Heart right ventricle (tissue), 16 donors: ENCODE measurements around the gene AGBL4. TPM values are rescaled to one million over a fixed set of nuclear protein-coding genes. Genes with fewer than 3 reads are reported as not detected.

Source experiments
- ATAC-seq, 8 donors: fragments of 200-7000 bp; cut with Tn5 transposase; one replicate each; pipeline ENCODE4 v1.9.1; 2020; ENCODE audit warnings: mild to moderate bottlenecking in 8 of 8, moderate library complexity in 8 of 8, moderate number of reproducible peaks in 1 of 8
- DNase-seq, 2 donors: peaks; one replicate each; pipeline ENCODE4 v3.0.0-alpha.2; 2020
- H3K27ac ChIP-seq, 10 donors: fragments of 200-600 bp; sonication (generic) in 2 of 10; one replicate each; pipeline versions ENCODE4 v1.5.0 to v1.8.0; 2020 to 2022; ENCODE audit warnings: mild to moderate bottlenecking in 3 of 10
- H3K27me3 ChIP-seq, 7 donors: fragments of 200-600 bp; one replicate each; pipeline ENCODE4 v1.8.0; 2021 to 2022; ENCODE audit warnings: mild to moderate bottlenecking in 2 of 7
- H3K36me3 ChIP-seq, 9 donors: fragments of 200-600 bp; sonication (generic) in 1 of 9; one replicate each; pipeline versions ENCODE4 v1.5.0 to v1.8.0; 2020 to 2022; ENCODE audit warnings: mild to moderate bottlenecking in 2 of 9
- H3K4me1 ChIP-seq, 9 donors: fragments of 200-600 bp; sonication (generic) in 1 of 9; one replicate each; pipeline versions ENCODE4 v1.5.0 to v1.8.0; 2020 to 2022; ENCODE audit warnings: mild to moderate bottlenecking in 4 of 9
- H3K4me3 ChIP-seq, 10 donors: fragments of 200-600 bp; sonication (generic) in 2 of 10; one replicate each; pipeline versions ENCODE4 v1.5.0 to v1.8.0; 2020 to 2022; ENCODE audit warnings: mild to moderate bottlenecking in 7 of 10, moderate library complexity in 2 of 10
- H3K9me3 ChIP-seq, 11 donors: fragments of 200-600 bp in 10 of 11; sonication (generic) in 2 of 11; one replicate each; pipeline versions ENCODE4 v1.5.0 to v1.8.0; 2013 to 2022; ENCODE audit warnings: mild to moderate bottlenecking in 2 of 11, control low read depth in 1 of 11, moderate library complexity in 1 of 11
- WGBS, 2 donors: extraction: QIAGEN DNeasy Blood & Tissue Kit; methylation state at CpG; one replicate each; pipeline ENCODE4 v1.1.7; 2013; ENCODE audit warnings: inconsistent platforms in 1 of 2; 5-methylcytosine and 5-hydroxymethylcytosine counted together
- intact Hi-C, 10 donors: fragments of 100-400 bp; cut with DNase I; formaldehyde crosslinking; loops; one replicate each; pipeline versions ENCODE4 v1.11.1 to v1.14.2; 2022
- polyA plus RNA-seq, 2 donors: library from polyadenylated mRNA; stranded (reverse); fragments of 200-250 nt; gene quantifications; one replicate each; pipeline ENCODE4 v1.2.3, GENCODE V29; 2013
- total RNA-seq, 10 donors: library from RNA; stranded (reverse); fragmentation: NEBNext Ultra II Directional in 3 of 10; extraction: Animal tissue kit (Norgen Biotek cat#: 25700) in 3 of 10; gene quantifications; one replicate each; pipeline versions ENCODE4 v1.2.1 to v1.2.4, GENCODE V29; 2021 to 2023
- TF ChIP-seq, protein P1 (sequence below), 9 donors: fragments of 200-600 bp; sonication (generic) in 2 of 9; IDR thresholded peaks; one replicate each; pipeline versions ENCODE4 v1.5.0 to v1.8.0; 2021 to 2022; ENCODE audit warnings: antibody characterized with exemption in 9 of 9, mild to moderate bottlenecking in 5 of 9, moderate library complexity in 1 of 9
- donor health status: Arrhythmogenic right ventricular cardiomyopathy.
- donor health status: ischemic (EF 13 %, LVEDD 7.1; RV severe dilation, severe dysfunction).
- donor health status: healthy with polysubstance abuse.
- donor health status: DM: no; HTN: yes; CAD: no.
- donor health status: DM: no; HTN: no; CAD: no.
- donor health status: ischemic (EF 25% LVEDD 6.9; RV normal size, moderate dysfunction).
- donor health status: ischemic (EF 25% LVEDD 5.7; RV mildly dilated, moderate dysfunction).
- donor health status: healthy.
- donor health status: DM: yes; HTN: yes; CAD: no.
- donor health status: Ischemic cardiomyopathy.
- donor health status: ischemic (EF 35%, LVEDD 5.7; RV mildly dilated, moderate dysfunction).
- donor health status: nonischemic (EF 11% LVEDD 7.7; RV severe dilation, severe dysfunction).
- donor health status: DM: yes; HTN: yes; CAD: no.
- donor health status: PGD.
- donor health status: ischemic (EF 29% LVEDD 5.4; RV normal size, mild dysfunction).
- donor health status: nonischemic (EF 23%, LVEDD 6.1; RV moderate dilation, normal function).

Gene AGBL4
- total and polyA plus RNA-seq, 12 donors = 0.04 to 0.93 (median 0.46) TPM; not detected in 2

DNA sequence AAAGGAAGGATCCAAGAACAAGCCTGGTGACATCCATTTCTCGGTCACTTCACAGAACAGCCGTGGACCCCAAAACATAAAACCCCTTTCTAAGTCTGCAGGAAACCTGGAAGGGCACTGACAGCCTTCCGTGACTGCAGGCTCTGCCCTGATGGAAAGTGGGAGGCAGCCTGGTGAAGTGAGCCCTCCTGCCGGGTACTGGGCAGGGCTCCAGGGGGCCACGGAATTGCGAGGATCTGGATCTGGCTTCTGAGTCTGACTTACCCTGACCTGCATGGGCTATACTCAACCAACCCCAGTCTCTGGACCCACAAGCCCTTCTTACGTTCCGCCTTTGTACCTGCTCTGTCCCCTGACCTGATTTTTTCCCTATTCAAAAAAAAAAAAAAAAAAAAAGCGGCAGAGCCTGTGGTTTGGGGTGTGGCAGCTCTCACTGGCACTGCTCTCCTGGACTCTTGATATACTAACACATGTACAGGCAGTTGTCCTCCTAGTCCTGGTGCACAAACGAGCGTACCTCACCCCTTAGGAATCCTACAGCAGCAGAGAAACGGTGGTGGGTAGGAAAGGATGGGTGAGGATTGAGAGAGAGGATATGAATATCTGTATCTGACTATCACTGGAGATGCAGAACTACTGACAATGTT lies 1330.0 kb downstream of the AGBL4 start:
- WGBS, 2 donors = 67% methylated on average over 12 of the region's 12 CpGs
- H3K27me3 ChIP-seq = peaks cover 0 to 51% (median 16%) of the 10 kb centered on the region in 7 donors
- no peak overlapping the region for H3K4me3 ChIP-seq
- no peaks in the 10 kb centered on the region for H3K36me3 ChIP-seq
- ATAC-seq = no peak
- TF ChIP-seq, protein P1, sequence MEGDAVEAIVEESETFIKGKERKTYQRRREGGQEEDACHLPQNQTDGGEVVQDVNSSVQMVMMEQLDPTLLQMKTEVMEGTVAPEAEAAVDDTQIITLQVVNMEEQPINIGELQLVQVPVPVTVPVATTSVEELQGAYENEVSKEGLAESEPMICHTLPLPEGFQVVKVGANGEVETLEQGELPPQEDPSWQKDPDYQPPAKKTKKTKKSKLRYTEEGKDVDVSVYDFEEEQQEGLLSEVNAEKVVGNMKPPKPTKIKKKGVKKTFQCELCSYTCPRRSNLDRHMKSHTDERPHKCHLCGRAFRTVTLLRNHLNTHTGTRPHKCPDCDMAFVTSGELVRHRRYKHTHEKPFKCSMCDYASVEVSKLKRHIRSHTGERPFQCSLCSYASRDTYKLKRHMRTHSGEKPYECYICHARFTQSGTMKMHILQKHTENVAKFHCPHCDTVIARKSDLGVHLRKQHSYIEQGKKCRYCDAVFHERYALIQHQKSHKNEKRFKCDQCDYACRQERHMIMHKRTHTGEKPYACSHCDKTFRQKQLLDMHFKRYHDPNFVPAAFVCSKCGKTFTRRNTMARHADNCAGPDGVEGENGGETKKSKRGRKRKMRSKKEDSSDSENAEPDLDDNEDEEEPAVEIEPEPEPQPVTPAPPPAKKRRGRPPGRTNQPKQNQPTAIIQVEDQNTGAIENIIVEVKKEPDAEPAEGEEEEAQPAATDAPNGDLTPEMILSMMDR (IDR thresholded peaks at IDR 0.05) = no peak
- intact Hi-C loops = loop anchor here in 2 of 10 donors (10.0 kb wide), 1 partner anchor 119 kb away; no protein-coding TSS in a partner anchor
- H3K4me1 ChIP-seq = no peaks in the 10 kb centered on the region
- H3K9me3 ChIP-seq = no peaks in the 10 kb centered on the region
- DNase-seq = no peak
- H3K27ac ChIP-seq = no peak overlapping the region

DNA sequence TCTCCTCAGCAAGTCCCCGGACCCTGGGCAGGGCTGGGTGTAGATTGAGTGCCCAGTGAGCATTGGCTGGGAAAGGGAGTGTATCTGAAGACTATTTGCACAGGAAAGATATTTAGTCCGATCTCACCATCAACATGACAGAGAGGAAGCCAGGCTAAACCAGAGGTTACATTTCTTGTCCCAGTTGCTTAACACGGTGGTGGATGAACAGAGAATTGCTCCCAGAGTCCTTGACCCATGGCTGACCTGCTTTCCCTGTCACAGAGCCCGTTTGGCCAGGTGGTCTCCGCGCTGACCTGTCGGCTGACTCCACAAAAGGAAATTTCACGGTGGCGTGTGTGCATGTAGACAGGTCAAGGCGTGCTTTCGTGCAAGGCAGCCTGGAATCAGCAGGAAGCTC lies 1330.6 kb downstream of the AGBL4 start:
- TF ChIP-seq, protein P1 (IDR thresholded peaks at IDR 0.05) = no peak
- Histone ChIP-seq H3K27ac (no peak overlapping the region), H3K4me1 (no peaks in the 10 kb centered on the region), H3K9me3 (no peaks in the 10 kb centered on the region), H3K27me3 (peaks cover 0 to 47% (median 16%) of the 10 kb centered on the region in 7 donors), H3K36me3 (no peaks in the 10 kb centered on the region), H3K4me3 (no peak overlapping the region)
- no peak for DNase-seq
- intact Hi-C loops = loop anchor here in 2 of 10 donors (10.0 kb wide), 1 partner anchor 118 kb away; no protein-coding TSS in a partner anchor
- 71 to 72% methylated on average over 11 of the region's 11 CpGs for WGBS, 2 donors
- no peak for ATAC-seq

DNA sequence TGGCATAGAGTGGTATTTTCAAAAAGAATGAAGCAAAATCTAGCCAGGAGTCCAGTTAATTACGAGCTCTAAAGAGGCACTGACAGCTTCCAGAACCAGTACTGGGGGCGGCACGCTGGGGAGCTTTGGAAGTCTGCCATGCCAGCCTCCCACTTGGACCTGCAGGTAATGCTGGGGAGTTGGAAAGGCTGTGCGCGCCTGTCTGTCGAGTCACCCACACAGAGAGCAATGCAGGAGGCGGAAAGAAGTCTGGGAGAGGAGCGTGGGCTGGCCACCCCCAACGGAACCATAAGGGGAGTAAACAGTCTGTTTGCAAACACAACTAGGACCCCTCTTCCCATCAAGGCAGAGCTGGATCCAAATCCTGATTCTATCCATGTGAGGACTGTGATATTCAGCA lies 1331.5 kb downstream of the AGBL4 start:
- no peaks in the 10 kb centered on the region for H3K9me3 ChIP-seq
- H3K27me3 ChIP-seq = peaks cover 0 to 45% (median 16%) of the 10 kb centered on the region in 7 donors
- DNase-seq (no peak), ATAC-seq (no peak)
- H3K27ac ChIP-seq = no peak overlapping the region
- TF ChIP-seq, protein P1 (IDR thresholded peaks at IDR 0.05) = no peak
- intact Hi-C loops = loop anchor here in 2 of 10 donors (10.0 kb wide), 1 partner anchor 117 kb away; no protein-coding TSS in a partner anchor
- whole genome bisulfite sequencing, 2 donors = 67 to 76% methylated on average over 9 of the region's 9 CpGs
- H3K4me3 ChIP-seq = no peak overlapping the region
- H3K36me3 ChIP-seq = no peaks in the 10 kb centered on the region
- no peaks in the 10 kb centered on the region for H3K4me1 ChIP-seq

DNA sequence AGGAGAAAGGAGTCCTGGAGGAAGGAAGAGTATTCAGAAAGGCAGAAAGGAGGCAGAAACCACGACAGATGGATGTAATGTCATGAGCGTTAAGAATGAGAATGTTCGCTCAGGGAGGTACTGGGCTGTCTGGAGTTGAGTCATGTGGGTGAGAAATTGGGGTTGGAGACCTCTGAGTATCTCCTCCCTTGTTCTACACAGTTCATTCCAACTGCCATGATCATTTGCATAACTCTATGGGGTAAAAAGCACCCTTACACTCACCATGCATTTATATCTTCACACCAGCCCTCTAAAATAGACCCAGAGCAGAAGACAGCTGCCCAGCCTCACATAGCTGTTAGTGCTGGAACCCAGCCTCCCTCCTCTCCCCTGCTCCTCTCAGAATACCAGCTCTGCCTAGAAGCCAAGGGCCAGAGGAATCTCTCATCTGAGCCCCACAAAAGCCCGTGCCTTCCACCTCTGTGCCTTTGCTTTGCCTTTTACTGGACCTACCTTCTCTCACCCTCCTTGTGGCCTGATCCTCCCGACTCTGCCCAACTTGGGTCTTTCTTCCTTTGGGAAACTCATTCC lies 1332.2 kb downstream of the AGBL4 start:
- H3K36me3 ChIP-seq = no peaks in the 10 kb centered on the region
- no peak overlapping the region for H3K4me3 ChIP-seq
- TF ChIP-seq, protein P1 (IDR thresholded peaks at IDR 0.05) = no peak
- ATAC-seq (no peak), DNase-seq (no peak)
- H3K27ac ChIP-seq = no peak overlapping the region
- no peaks in the 10 kb centered on the region for H3K9me3 ChIP-seq
- no peaks in the 10 kb centered on the region for H3K4me1 ChIP-seq
- peaks cover 0 to 41% (median 16%) of the 10 kb centered on the region in 7 donors for H3K27me3 ChIP-seq
- intact Hi-C loops = loop anchor here in 2 of 10 donors (10.0 kb wide), 1 partner anchor 117 kb away; no protein-coding TSS in a partner anchor
- 74 to 82% methylated on average over 5 of the region's 5 CpGs for WGBS, 2 donors
